HEK293T (cell line): ENCODE measurements around the gene HPSE2.

Experiments used
- ARNT ChIP-seq: fragments of 450-650 bp; IDR thresholded peaks from 2 replicates; pipeline ENCODE4 v1.6.1; 2017; ENCODE audit warnings: mild to moderate bottlenecking
- BHLHE40 ChIP-seq: fragments of 450-650 bp; IDR thresholded peaks from 2 replicates; pipeline ENCODE4 v1.6.1; 2016; ENCODE audit warnings: mild to moderate bottlenecking, moderate library complexity, borderline replicate concordance
- CTBP1 ChIP-seq: fragments of 450-650 bp; IDR thresholded peaks from 2 replicates; pipeline ENCODE4 v1.6.1; 2016; ENCODE audit warnings: borderline replicate concordance
- ELF4 ChIP-seq: fragments of 450-650 bp; IDR thresholded peaks from 2 replicates; pipeline ENCODE4 v1.6.1; 2017; ENCODE audit warnings: antibody characterized with exemption
- FOXK2 ChIP-seq: fragments of 450-650 bp; IDR thresholded peaks from 2 replicates; pipeline ENCODE4 v1.6.1; 2016; ENCODE audit warnings: mild to moderate bottlenecking
- FOXM1 ChIP-seq: fragments of 450-650 bp; IDR thresholded peaks from 2 replicates; pipeline ENCODE4 v1.6.1; 2017; ENCODE audit warnings: mild to moderate bottlenecking, borderline replicate concordance
- HDGF ChIP-seq: fragments of 450-650 bp; IDR thresholded peaks from 2 replicates; pipeline ENCODE4 v1.6.1; 2017; ENCODE audit warnings: antibody characterized with exemption, borderline replicate concordance
- NFRKB ChIP-seq: fragments of 450-650 bp; IDR thresholded peaks from 2 replicates; pipeline ENCODE4 v1.6.1; 2016; ENCODE audit warnings: mild to moderate bottlenecking, moderate library complexity
- PKNOX1 ChIP-seq: fragments of 450-650 bp; IDR thresholded peaks from 2 replicates; pipeline ENCODE4 v1.6.1; 2016
- SP1 ChIP-seq: fragments of 450-650 bp; IDR thresholded peaks from 2 replicates; pipeline ENCODE4 v1.6.1; 2017
- ZNF384 ChIP-seq: fragments of 450-650 bp; IDR thresholded peaks from 2 replicates; pipeline ENCODE4 v1.6.1; 2016

- TF ChIP-seq BHLHE40 (no peak), SP1 (no peak), CTBP1 (no peak), FOXK2 (no peak), ELF4 (no peak), NFRKB (no peak), PKNOX1 (no peak), ARNT (no peak), FOXM1 (no peak), ZNF384 (no peak), HDGF (no peak)
These were observed 824.9 kb downstream of the HPSE2 start for GRCh38 chr10:98410759-98411158.
